OCI-LY7 (cell line): ENCODE measurements around the gene FAM107B. TPM values are rescaled to one million over a fixed set of nuclear protein-coding genes. Genes with fewer than 3 reads are reported as not detected.

Source experiments
- BruUV-seq: library from RNA; stranded (reverse); fragments of 400-500 nt; replicated peaks from 2 replicates; lab custom pipeline; 2021; lab: Mats Ljungman, UMichigan
- CTCF ChIA-PET: fragments of 300-600 bp; sonication (Branson Sonifier 250); formaldehyde crosslinking; loops from one replicate; lab custom pipeline; 2022; ENCODE audit warnings: antibody characterized with exemption; ENCODE audit not compliant: unreplicated experiment; lab: Charles Lee
- POLR2A ChIA-PET: fragments of 300-600 bp; sonication (Branson Sonifier 250); formaldehyde crosslinking; loops from one replicate; lab custom pipeline; 2022; ENCODE audit warnings: antibody characterized with exemption; lab: Charles Lee
- DNase-seq: peaks from one replicate; pipeline ENCODE4 v3.0.0-alpha.2; 2015; ENCODE audit warnings: low spot score
- H2AFZ ChIP-seq: fragments of 200-600 bp; sonication (generic), shearing (Covaris generic); 2 replicates; pipeline ENCODE4 v1.6.1; 2014; ENCODE audit warnings: mild to moderate bottlenecking, antibody characterized with exemption, low read length, moderate library complexity
- H3K27ac ChIP-seq: fragments of 200-600 bp; sonication (generic); 2 replicates; pipeline ENCODE4 v1.5.1; 2014; ENCODE audit warnings: mixed run types, low read depth, mild to moderate bottlenecking, moderate library complexity, low read length, inconsistent platforms; ENCODE audit not compliant: poor library complexity, severe bottlenecking
- H3K36me3 ChIP-seq: fragments of 200-600 bp; sonication (generic); 2 replicates; pipeline ENCODE4 v1.6.1; 2014; ENCODE audit warnings: mild to moderate bottlenecking, antibody characterized with exemption, low read length, moderate library complexity, mixed read lengths; ENCODE audit not compliant: insufficient read depth
- H3K4me1 ChIP-seq: fragments of 200-600 bp; sonication (generic); 2 replicates; pipeline ENCODE4 v1.5.1; 2014; ENCODE audit warnings: mild to moderate bottlenecking, low read length; ENCODE audit not compliant: insufficient read depth, poor library complexity, severe bottlenecking
- H3K4me2 ChIP-seq: fragments of 200-600 bp; sonication (generic); 2 replicates; pipeline ENCODE4 v1.6.1; 2014; ENCODE audit warnings: mild to moderate bottlenecking, low read length
- H3K4me3 ChIP-seq: fragments of 200-600 bp; sonication (generic); 2 replicates; pipeline ENCODE4 v1.5.1; 2014; ENCODE audit warnings: mild to moderate bottlenecking, low read depth, low read length; ENCODE audit not compliant: poor library complexity, severe bottlenecking
- H3K79me2 ChIP-seq: fragments of 200-600 bp; sonication (generic); 2 replicates; pipeline ENCODE4 v1.6.1; 2016; ENCODE audit warnings: low read depth, mild to moderate bottlenecking, low read length, moderate library complexity, mixed read lengths; ENCODE audit not compliant: insufficient read depth
- H3K9me2 ChIP-seq: fragments of 200-600 bp; sonication (generic); 2 replicates; pipeline ENCODE4 v1.6.1; 2016; ENCODE audit warnings: mild to moderate bottlenecking, low read length, mixed read lengths; ENCODE audit not compliant: insufficient read depth
- H3K9me3 ChIP-seq: fragments of 200-600 bp; sonication (generic); 2 replicates; pipeline ENCODE4 v1.6.1; 2014; ENCODE audit warnings: mild to moderate bottlenecking, mixed run types, low read length, mixed read lengths
- H4K20me1 ChIP-seq: fragments of 200-600 bp; sonication (generic); 2 replicates; pipeline ENCODE4 v1.6.1; 2014; ENCODE audit warnings: mild to moderate bottlenecking, antibody characterized with exemption, low read length, moderate library complexity, mixed read lengths; ENCODE audit not compliant: insufficient read depth
- CTCF ChIP-seq: fragments of 200-600 bp; sonication (generic); conservative IDR thresholded peaks from 2 replicates; pipeline ENCODE4 v1.5.1; 2014; ENCODE audit warnings: mild to moderate bottlenecking, antibody characterized with exemption, low read length, moderate library complexity, mixed read lengths
- EZH2phosphoT487 ChIP-seq: fragments of 200-600 bp; sonication (generic); IDR thresholded peaks from 2 replicates; pipeline ENCODE4 v1.6.1; 2018; ENCODE audit warnings: low read depth, borderline replicate concordance, mild to moderate bottlenecking, mixed run types, antibody characterized with exemption, low read length, moderate library complexity, mixed read lengths
- intact Hi-C: fragments of 100-400 bp; cut with micrococcal nuclease; formaldehyde crosslinking; loops from one replicate; pipeline ENCODE4 v1.10.0; 2022; ENCODE audit not compliant: unreplicated experiment
- total RNA-seq, 2 experiments: library from RNA; depleted of rRNA in 1 of 2; stranded (reverse); fragments of >200 nt in 1 of 2; shearing (Covaris generic) in 1 of 2; gene quantifications; 2 replicates each; pipeline ENCODE4 v1.2.3, GENCODE V29; 2014 to 2022

The FAM107B gene
- total RNA-seq, 2 experiments from 2014 or later: 114 to 398 TPM

GRCh38 chr10:14616465-14616864 lies 158.2 kb downstream of the FAM107B start:
- Histone ChIP-seq H3K9me2 (no peaks in the 10 kb centered on the region), H3K36me3 (no peaks in the 10 kb centered on the region), H3K9me3 (no peaks in the 10 kb centered on the region), H4K20me1 (no peaks in the 10 kb centered on the region), H3K79me2 (no peaks in the 10 kb centered on the region), H3K4me3 (no peak overlapping the region), H3K4me1 (peaks cover 25% of the 10 kb centered on the region), H3K4me2 (peak overlapping the region; percentile 52), H3K27ac (no peak overlapping the region), H2AFZ (peak overlapping the region; percentile 89; the same call in 1 of the 2 replicates)
- no TSS peak for BruUV-seq
- CTCF ChIA-PET: no interaction called here
- TF ChIP-seq EZH2phosphoT487: no peak
- no peak for TF ChIP-seq CTCF
- POLR2A ChIA-PET: interaction anchor here (1.0 to 2.9 kb wide), 8 partner anchors 11 to 208 kb away, joined by 3 to 18 read pairs (median 5); no protein-coding TSS in a partner anchor
- intact Hi-C loops: no loop called here
- DNase-seq: no peak

GRCh38 chr10:14613588-14613920 lies 161.1 kb downstream of the FAM107B start:
- H3K4me1 ChIP-seq: peaks cover 47% of the 10 kb centered on the region
- no peaks in the 10 kb centered on the region for H3K9me3 ChIP-seq
- H3K27ac ChIP-seq: no peak overlapping the region
- no peak overlapping the region for H2AFZ ChIP-seq
- no peaks in the 10 kb centered on the region for H4K20me1 ChIP-seq
- H3K4me2 ChIP-seq: no peak overlapping the region
- ChIA-PET POLR2A (interaction anchor here (0.7 kb wide), 1 partner anchor 136 kb away, joined by 3 read pairs; no protein-coding TSS in a partner anchor), CTCF (no interaction called here)
- no peaks in the 10 kb centered on the region for H3K79me2 ChIP-seq
- no peak overlapping the region for H3K4me3 ChIP-seq
- intact Hi-C loops: no loop called here
- BruUV-seq: no TSS peak
- no peaks in the 10 kb centered on the region for H3K9me2 ChIP-seq
- H3K36me3 ChIP-seq: no peaks in the 10 kb centered on the region
- DNase-seq: no peak
- TF ChIP-seq EZH2phosphoT487 (no peak), CTCF (no peak)

GRCh38 chr10:14612873-14613587 lies 161.7 kb downstream of the FAM107B start:
- DNase-seq: no peak
- BruUV-seq: no TSS peak
- H4K20me1 ChIP-seq: no peaks in the 10 kb centered on the region
- no peak overlapping the region for H3K27ac ChIP-seq
- H3K4me1 ChIP-seq: peaks cover 51% of the 10 kb centered on the region
- no peaks in the 10 kb centered on the region for H3K9me3 ChIP-seq
- no peaks in the 10 kb centered on the region for H3K9me2 ChIP-seq
- TF ChIP-seq CTCF: no peak
- no peak for TF ChIP-seq EZH2phosphoT487
- CTCF ChIA-PET: interaction anchor here (1.0 kb wide), 1 partner anchor 46 kb away, joined by 3 read pairs; no protein-coding TSS in a partner anchor
- POLR2A ChIA-PET: interaction anchor here (0.7 kb wide), 2 partner anchors 9 to 136 kb away, joined by 3 to 4 read pairs; no protein-coding TSS in a partner anchor
- H2AFZ ChIP-seq: no peak overlapping the region
- no peak overlapping the region for H3K4me2 ChIP-seq
- no peak overlapping the region for H3K4me3 ChIP-seq
- no peaks in the 10 kb centered on the region for H3K79me2 ChIP-seq
- intact Hi-C loops: no loop called here
- no peaks in the 10 kb centered on the region for H3K36me3 ChIP-seq
